CD4-positive, alpha-beta T cell treated with Interleukin-15 for 1 hour (primary cell): Measurements from ENCODE around the gene RHOU.

Source experiments
- DNase-seq: peaks from one replicate; pipeline ENCODE4 v3.0.0-alpha.2; 2020

The RHOU gene

DNA sequence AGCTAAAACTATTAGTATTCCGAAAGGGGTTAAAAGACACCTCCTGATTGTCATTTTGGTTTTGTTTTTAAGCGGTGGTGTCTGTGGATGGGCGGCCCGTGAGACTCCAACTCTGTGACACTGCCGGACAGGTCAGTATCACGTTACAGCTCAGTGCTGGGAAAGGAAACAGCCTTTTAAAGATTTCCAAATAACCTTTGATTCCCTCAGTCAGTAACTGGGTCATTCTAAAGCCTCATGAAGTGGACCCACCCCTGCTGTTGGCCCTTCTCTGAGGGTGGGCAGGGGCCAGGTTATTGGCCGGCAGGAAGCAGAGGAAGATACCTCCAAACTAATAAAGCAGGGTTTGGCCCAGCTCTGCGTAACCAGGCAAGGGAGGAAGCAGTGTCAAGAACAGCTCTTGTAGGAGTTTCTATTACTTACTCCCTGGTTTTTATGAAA, 2.3 kb downstream of the RHOU start:
- no peak for DNase-seq

DNA sequence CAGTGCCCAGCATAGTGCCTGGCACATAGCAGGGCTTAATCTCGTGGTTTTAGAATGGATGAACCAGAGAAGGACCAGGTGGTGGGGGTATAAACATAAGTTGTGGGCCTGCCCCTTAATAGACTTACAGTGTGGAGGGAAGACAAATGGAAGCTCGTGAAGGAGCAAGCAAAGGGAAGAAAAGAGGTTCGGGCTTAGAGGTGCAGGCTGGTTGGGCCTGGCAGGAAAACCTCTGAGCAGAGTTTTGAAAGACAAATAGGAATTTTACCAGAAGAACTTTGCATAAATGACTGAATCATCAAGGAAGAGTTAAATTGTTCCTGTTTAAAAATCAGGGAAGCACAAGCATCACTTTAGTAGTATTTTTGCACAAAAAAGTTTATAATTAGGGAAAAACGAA, 4.5 kb downstream of the RHOU start:
- no peak for DNase-seq

DNA sequence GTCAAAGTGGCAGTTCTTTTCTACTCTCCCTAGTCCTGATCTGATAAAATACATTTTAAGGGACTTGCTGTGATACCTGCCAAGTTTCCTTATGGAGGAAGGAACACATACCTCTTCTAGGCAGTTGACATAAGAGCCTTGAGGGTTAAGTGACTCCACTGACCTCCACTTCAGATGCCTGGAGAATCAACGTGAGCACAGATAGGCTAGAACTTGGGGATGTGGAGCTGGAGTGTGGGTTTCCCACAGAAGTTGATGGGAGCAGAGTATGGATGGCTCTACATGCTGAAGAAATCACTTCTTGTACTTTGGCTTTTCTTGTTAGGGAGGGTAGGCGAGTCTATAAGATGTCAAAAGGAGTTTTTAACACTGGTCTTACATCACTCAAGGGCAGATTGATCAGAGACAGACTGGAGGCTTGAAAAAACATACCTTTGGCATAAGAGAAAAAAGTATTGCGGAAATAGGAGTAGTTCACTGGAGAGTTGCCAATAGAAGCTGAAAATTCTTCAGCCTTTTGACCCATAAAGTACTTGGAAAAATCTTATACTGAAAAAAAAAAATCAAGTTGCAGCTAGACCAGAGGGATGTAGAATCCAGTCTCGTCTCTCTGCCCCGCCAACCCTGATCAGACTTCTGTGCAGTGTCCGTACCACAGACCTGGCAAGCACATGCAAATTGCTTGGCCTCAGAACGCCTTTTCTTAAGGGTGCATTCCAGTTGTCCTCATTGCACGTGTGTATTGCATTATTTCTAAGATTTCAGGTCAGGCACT, 5.5 kb downstream of the RHOU start:
- no peak for DNase-seq

DNA sequence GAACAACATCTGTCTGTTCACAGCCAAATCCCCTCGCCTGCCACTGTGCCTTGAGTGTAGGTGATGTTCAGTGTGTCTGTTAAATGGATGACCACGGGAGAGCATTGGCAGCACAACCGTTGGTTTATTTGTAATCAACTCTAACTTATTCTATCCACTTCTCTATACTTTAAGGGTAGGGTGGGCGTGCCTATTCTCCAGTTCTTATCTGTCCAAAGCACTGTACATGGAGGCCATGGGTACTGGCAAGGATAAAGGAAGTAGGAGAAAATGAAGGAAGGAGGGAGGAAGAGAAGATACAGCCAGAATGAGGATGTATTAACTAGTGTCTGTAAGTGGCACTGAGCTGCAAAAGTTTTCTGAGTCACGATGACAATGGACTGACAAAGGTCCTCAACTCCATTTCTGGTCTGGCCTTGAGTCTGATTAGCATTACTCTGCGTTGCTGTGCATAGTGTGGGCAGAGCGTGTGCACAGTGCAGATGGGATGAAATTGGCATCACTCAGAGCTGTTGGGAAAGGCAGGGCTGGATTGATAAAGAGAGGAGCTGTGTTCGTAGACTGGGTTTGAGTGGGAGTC, 7.1 kb downstream of the RHOU start:
- no peak for DNase-seq

DNA sequence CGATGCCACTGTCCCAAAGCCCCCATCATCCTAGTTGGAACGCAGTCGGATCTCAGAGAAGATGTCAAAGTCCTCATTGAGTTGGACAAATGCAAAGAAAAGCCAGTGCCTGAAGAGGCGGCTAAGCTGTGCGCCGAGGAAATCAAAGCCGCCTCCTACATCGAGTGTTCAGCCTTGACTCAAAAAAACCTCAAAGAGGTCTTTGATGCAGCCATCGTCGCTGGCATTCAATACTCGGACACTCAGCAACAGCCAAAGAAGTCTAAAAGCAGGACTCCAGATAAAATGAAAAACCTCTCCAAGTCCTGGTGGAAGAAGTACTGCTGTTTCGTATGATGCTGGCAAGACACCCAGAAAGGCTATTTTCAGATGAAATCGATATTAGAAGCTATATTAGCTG, 8.1 kb downstream of the RHOU start:
- DNase-seq: no peak

DNA sequence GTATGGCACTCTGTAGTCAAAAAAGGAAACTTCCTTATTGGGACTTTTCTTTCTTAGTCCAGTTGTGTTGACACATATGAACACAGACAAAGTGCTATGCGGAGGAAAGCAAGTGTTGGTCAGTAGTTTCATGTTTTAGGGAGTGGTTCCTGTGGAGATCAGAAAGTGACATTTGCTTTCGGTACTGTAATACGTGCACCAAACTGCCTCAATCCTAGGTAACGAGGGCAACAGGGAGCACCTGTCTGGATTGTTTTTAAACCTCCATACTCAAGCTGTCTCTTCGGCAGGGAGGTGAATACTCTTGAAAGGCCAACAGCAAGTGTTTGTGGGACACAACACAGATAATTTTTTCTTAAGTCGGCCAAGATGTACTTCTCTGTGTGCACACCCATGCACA, 9.1 kb downstream of the RHOU start:
- no peak for DNase-seq

DNA sequence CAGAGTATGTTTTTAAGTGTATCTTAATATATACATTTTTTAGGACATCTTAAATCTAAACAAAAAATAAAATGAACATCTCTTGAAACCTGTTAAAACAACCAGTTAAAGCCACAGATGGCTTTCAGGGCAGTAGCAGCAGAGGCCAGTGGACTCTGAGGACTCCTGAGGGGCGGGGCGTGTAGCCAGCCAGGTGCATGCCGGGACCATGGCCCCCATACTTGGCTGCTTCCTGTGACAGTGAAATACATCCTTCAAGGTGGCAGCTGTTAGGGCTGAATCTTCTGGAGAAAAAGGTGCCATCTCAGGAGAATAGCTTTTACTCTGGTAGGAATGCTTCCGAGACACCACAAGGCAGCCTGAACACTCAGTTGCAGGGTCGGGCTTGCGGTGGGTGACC, 9.6 kb downstream of the RHOU start:
- no peak for DNase-seq

DNA sequence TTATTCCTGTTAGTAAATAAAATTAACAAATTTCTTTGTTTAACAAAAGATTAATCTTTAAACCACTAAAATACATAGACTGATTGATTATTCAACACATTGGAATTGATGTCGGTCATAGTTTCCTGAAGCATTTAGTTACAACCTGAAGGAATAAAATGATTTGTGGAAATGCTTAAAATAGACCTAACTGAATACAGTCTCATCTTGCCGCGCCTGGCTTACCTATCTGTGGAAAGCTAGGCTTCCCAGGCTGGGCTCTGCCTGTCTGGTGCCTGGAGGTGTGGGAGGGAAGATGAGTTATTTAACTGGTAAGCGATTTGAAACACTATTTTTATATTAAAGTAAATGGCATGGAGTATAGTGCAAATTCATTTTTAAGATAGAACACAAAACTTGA, 10.2 kb downstream of the RHOU start:
- no peak for DNase-seq

DNA sequence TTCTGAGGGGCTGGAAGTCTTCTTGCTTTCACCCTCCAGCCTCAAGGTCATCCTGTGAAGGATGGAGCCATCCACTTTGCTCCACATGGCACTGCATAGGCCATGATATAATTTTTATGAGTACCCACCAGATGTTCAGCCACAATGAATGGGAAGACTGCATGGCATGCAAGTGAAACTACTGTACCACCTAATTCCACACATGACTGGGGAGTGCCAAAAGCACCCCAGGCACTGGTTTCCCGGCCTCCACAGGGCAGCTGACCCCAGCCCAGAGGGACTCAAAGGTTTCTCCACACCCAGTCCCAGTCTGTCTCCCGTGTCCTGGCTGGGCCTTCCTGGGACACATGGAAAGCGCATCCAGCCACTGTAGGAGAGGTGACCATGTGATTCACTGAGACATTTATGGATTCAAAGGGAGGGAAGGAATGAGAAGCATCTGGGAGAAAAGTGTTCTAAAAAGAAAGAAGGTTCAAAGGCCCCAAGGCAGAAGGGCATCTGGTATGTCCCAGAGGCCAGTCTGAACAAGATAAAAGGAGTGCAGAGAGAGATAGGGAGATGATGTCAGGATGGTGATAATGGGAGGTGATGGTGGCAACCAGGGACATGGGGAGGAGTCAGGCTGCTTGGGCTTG, 12.1 kb downstream of the RHOU start:
- DNase-seq: no peak

DNA sequence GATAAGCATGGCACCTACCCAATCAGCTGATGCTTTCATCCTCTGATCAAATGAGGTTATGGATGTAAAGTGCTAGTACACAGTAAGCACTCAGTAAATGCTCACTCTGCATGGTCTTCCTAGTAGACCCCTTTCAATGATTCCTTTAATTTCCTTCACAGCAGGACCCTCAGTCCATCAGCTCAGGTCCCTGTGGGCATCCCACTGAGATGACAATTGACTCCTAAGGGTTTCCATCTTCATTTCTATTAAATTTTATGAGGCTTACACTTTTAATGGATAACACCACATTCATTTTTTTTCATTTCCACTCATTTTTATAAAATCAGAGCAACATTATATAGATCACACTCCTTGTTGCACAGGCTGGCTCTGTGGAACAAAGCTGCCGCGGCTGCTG, 12.8 kb downstream of the RHOU start:
- no peak for DNase-seq

DNA sequence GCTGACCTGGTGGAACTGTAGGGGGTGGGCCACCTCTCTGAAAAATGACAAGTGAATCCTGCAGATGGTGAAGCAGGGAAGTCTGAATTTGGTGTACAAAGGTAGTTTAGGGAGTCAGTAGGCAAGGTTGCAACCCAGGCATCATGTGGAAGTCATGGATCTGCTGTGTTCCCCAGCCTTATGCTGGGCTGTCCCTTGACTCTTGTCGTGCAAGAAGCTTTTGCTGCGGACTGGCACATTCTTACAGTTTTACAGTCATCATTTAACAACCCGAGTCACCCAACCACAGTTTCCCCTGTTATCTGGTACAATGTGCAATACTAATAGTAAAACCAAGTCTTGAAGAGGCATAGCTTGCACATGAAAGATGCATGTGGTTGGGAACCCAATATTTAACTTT, 13.2 kb downstream of the RHOU start:
- DNase-seq: no peak

DNA sequence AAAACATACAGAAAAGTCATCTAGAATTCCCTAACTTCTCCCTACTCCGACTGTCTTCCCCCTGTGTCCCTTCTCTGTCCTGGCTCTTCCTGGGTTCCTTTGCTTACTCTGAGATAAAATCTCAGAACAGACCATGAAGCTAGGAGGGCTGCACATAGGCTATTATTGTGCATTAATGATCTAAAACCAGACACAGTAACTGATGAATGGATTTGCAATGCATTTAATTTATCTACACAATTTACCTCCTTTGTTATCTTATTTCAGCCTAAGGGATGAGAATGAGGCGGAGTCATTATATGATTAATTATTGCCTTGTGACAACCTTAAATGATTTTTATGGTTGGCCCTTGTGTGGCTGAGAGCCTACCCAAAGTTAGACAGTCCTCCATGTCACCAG, 14.5 kb downstream of the RHOU start:
- DNase-seq: no peak

DNA sequence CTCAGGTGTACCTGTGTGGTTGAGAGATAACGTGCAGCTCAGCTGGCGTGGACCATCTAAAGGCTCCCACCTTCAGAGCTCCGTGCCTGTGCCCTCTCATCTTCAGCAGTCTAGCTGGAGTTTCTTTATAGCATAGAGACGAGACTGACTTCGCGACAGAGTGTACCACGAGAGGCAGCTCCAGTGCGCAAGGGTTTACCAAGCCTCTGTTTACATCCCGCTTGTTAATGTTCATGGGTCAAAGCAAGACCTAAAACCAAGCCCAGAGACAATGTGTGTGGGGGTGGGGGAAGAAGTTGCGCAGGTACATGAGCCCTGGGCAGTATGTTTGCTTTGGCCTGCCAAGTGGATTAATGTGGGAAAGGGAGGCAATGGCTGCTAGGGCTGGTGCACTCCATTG, 15.6 kb downstream of the RHOU start:
- DNase-seq: no peak

DNA sequence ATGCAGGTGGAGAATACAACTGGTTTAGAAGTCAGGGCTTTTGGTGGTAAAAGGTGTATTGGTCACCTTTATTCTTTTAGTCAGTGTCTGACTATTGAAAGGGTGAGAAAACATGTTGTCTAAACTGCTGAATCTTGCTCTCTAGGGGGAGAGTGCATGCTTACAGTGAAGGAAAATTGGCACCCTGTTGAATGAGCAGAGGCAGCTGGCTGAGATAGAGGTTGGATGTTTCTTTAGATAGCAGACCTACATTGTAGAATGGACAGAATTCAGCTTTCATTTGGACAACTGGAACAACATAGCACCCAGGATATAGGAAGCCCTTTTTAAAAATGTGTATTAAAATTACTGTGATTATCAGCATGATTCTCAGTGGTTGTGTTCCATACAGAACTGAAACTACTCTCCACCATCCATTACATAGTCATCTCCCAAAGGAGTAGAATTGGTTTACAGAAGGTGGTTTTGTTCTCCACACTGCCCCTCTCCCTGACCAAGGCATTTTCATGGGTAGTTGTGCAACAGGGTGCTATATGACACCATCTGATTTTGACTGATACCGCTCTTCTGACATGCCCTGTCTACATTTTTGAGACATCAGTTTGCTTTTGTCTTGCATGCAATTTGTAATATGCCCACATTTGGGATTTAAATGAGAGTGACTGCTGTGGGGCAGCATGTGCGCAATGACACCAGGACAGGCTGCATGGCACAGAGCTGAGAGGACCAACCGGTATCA, 16.2 kb downstream of the RHOU start:
- DNase-seq: no peak

DNA sequence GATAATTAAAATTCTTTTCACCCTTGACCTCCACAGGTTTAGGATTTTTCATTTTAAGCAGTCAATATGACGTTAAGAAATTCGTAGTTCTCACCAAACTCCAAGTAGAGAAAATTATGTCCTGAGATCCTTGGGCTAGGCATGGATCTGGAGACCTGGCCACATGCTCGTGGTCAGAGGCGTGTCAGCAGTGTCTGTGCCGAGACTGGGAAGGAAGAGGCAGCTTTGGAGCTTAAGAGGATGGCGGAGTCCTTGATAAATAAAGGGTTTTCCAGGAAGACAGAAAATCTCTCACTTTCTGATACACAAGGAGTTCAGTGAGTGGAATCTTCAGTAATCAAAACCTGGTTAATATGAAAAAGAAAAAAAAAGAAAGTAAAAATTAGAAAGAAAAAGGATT, 17.0 kb downstream of the RHOU start:
- DNase-seq: no peak

DNA sequence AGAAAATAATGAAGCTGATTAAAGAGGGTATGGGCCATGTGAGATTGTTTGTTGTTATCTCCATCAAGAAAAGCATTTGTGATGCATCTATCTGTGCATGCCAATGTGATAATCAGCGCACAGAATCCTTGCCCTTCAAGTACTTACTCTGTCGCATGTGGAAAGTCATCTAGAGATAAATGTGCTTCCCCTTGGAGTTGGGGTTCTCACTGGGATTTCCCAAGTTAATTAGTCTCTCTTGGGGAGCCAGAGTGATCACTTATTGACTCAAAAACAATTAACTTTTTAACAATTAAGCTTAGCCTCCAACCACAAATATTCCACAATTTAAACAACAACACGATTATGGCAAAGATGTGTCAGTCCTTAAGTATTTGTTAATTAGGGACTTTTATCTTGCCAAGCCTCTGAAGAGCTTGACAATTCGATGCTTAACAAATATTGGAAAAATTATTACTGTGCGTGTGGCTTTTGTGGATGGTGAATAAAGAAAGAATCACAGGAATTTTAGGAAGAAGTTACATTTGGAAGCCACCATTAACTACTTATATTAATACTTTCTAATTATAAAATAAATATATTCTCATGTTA, 17.5 kb downstream of the RHOU start:
- DNase-seq: no peak

DNA sequence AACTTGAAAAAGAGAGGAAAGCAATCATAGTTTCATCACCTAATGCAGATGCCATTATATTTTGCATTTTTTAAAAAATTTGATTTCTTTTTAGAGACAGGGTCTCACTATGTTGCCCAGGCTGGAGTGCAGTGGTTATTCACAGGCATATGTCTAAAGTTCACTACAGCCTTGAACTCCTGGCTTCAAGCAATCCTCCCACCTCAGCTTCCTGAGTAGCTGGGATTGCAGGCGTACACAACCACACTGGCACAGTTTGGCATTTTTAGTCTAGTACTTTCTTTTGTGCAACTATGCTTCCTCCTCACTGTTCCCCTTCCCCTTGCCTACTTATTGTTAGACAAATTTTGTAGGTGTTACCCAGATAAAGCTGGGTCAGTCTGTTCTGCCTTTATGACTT, 18.0 kb downstream of the RHOU start:
- no peak for DNase-seq

DNA sequence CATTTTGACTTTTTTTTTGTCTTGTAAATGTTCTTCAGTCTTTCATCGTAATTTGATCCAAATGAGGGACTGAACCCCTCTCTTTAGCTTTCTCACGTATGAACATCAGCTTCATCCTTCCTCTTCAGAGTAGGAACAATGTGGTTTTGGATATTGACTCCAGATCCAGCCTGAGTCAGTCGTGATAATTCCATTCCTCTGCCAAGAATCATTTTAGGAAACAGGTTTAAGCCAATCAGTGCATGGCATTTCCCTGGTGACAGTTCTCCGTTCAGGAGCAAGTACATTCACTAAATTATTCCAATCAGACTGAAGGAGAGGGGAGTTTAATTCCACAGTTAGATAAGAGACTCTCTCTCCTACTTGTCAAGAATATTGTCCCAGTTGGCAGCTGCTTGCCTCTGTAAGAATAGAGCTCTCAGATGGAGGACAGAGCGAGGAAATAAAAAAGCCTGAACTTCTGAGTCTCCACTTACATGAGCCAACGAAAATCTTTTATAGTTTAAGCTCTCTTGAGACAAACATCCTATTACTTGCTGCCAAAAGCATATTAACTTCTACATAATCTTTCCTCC, 18.6 kb downstream of the RHOU start:
- DNase-seq: no peak

DNA sequence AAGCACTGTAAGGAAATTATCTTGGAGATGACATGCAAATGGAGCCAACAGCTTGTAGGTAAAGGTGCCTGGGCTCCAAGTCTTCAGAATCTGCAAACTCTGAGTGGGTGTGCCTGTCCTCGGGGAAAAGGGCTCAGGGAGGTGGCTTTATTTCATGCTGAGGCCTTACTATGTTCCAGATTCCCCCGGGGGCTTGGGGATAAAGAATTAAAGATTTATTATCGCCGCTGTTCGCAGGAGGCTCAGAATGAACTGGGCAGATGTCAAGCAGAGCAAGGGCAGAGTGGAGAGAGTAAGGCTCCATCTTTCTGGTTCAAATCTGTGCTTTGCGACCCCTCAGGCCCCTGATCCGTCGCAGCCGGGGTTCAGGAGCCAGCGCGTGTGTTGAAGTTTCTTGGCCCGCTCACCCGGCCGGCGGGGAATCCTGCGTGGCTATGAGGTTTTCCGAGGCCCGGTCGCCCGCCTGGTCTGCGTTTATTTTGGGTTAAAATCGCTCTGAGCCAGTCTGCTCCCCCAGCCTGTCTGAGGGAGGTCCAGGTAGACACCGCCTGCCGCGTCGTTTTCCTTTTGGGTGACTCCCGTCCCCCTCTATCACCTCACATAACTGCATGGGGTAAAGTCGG, 19.5 kb downstream of the RHOU start:
- DNase-seq: no peak

DNA sequence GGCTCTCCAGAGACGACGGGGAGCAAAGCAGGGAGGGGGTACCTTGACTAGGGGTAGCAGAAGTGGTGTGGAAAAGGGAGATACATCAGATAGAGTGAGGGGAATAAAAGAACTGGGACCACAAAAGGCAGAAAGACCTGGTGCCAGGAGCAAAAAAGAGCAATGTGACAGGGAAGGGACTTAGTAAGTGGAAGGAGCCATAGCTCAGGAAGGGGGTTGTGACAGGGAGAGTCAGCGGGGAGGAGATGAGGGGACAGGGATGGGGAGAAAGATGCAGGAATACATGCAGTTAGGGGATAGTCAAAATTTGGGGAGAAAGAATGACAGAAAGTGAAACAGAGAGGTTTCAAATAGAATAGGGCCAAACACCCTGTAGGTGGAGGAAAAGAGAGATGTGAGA, 20.5 kb downstream of the RHOU start:
- no peak for DNase-seq

DNA sequence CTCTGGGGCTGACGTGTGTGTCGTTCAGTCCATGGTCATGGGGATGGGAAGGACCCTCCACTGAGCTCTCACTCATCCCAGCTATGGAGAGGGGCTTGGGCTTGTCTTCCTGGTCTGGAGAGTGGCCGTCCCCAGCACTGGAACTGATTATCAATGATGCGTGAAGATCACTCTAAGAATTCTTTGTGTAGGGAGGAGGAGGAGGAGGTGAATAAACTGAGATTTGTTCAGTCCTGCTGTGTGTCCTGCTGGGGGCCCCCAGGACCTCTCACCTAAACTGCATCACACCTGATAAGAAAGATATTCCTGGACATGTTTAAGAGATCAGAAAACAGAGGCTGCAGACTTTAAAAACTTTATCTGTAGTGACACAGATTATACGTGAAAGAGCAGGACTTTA, 21.2 kb downstream of the RHOU start:
- no peak for DNase-seq

DNA sequence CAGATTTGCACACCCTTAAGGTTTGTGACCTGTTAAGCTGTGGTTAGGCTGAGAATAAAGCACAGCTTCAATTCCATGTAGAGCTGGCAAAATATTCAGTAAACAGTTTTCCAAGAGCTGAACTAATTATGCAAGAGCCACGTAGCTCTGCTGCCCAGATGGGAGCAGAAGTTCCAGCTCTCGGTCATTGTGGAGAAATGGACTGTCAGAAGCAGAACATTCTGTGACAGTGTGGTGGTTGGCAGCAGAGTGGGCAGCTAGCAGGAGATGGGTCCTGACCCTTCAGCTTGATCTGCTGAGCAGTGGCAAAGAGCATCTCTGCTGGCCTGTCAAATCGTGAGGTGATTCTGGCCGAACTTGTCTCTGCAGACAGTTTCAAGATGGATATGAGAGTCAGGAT, 23.2 kb downstream of the RHOU start:
- DNase-seq: no peak

DNA sequence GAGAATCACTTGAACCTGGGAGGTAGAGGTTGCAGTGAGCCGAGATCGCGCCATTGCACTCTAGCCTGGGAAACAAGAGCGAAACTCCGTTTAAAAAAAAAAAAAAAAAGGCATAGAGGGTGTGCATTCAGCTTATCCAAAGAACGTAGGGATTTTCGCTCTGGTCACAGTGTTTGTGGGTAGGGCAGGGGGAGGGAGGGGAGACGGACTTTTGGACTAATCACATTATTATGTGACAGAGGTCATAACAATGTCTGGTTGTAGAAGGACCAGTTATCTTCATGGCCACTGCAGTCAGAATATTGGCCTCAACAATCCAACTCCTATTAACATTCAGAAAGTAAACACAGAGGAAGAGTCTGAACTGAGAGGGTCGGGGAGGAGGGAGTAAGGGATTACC, 25.7 kb downstream of the RHOU start:
- DNase-seq: no peak
